ENCODE data around the gene ZGPAT.

The ZGPAT gene

DNA sequence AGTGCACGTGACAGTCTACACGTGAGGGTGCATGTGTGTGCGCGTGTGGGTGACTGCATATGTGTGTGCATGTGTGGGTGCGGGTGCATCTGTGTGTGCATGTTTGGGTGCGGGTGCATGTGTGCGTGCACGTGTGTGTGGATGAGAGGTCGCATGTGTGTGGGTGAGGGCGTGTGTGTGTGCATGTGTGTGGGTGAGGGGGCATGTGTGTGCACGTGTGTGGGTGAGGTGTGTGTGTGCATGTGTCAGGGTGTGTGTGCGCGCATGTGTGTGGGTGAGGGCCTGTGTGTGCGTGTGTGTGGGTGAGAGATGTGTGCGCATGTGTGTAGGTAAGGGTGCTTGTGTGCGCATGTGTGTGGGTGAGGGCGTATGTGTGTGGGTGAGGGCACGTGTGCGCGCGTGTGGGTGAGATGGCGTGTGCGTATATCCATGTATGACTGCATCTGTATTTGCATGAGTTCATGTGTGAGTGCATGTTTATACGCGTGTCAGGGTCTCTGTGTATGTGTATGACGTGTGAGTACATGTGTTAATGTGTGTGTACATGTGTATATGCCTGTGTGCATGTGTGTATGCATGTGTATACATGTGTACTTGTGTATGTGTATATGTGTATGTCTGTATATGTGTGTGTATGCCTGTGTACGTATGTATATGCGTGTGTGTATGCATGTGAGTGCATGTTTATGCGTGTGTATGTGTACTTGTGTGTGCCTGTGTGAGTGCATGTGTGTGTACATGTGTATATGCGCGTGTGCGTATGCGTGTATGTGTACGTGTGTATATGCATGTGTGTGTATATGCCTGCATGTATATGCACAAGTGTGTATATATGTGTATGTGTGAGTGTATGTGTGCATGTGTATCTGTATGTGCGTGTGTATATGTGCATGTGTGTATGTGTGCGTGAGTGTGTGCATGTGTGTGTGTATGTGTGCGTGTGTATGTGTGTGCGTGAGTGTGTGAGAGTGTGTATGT lies 24.6 kb downstream of the ZGPAT start:
- H3K4me3 ChIP-seq (ENCODE audit: low read depth, low read length), result no peak overlapping the region

GRCh38 chr20:63733117-63733516 lies 25.3 kb downstream of the ZGPAT start:
- no peak overlapping the region for H3K4me3 ChIP-seq (ENCODE audit: low read depth, low read length)

DNA sequence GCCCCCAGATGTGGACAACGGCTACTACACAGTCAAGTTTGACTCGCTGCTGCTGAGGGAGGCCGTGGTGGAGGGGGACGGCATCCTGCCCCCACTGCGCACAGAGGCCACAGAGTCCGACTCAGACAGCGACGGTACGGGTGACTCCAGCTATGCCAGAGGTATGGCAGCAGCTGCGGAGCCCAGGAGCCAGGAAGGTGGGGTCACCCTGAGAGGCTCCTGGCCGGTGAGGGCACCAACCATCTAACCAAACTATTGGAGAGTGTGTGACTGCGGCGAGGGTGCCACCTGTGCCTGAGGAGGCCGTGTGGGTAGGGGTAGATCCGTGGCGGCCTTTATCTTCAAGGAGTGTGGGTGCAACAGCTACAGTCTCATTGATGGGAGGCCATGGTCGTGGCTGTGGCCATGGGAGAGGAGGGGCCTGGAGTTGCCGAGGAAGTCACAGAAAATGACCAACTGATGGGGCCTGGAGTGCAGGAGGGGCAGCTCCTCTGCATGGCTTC lies 25.8 kb downstream of the ZGPAT start:
- no peak overlapping the region for H3K4me3 ChIP-seq (ENCODE audit: low read depth, low read length)

DNA sequence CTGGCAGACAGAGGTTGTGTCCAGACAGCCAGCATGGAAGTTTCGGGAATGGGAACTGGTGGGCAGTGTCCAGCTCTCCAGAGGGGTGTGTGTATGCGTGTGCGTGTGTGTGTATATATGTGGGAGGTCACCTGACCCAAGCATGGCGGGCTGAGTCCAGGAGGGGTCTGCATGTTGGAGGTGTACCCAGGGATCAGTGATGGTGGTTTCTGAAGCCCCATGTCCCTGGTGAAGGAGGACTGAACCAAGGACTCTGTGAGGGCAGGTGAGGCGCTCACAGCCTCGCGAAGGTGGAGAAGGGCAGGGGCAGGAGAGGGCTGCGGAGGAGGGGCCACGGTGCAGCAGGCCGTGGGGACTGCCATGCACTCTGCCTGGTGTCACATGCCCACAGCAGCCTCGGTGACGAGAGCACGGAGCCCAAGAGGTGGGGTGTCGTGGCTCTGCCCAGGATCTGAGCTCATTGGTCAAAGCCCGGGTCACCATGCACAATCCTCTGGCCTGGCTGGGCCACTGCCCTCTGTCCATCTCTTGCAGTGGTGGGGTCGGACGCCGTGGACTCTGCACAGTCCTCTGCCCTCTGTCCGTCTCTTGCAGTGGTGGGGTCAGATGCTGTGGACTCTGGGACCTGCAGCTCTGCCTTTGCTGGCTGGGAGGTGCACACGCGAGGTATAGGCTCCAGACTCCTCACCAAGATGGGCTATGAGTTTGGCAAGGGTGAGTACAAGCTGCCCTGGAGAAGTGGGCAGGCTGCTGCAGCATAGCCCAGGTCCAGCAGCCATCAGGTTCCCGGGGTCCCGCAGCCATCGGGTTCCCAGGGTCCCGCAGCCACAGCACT lies 26.5 kb downstream of the ZGPAT start:
- H3K4me3 ChIP-seq (ENCODE audit: low read depth, low read length), result no peak overlapping the region

DNA sequence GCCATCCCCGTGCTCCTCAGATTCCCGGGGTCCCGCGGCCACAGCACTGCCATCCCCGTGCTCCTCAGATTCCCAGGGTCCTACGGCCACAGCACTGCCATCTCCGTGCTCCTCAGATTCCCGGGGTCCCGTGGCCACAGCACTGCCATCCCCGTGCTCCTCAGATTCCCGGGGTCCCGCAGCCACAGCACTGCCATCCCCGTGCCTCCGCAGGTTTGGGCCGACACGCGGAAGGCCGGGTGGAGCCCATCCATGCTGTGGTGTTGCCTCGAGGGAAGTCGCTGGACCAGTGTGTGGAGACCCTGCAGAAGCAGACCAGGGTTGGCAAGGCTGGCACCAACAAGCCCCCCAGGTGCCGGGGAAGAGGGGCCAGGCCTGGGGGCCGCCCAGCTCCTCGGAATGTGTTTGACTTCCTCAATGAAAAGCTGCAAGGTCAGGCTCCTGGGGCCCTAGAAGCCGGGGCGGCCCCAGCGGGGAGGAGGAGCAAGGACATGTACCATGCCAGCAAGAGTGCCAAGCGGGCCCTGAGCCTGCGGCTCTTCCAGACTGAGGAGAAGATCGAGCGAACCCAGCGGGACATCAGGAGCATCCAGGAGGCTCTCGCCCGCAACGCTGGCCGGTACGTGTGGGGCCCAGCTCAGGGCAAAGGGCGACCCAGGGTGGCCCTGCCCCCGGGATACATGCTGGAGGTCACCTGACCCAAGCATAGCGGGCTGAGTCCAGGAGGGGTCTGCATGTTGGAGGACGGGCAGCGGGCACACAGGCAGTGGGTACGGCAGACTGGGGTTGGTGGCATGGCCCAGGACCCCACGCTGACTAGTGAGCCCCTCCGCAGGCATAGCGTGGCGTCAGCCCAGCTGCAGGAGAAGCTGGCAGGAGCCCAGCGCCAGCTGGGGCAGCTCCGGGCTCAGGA lies 27.4 kb downstream of the ZGPAT start:
- H3K4me3 ChIP-seq (ENCODE audit: low read depth, low read length), result no peak overlapping the region

DNA sequence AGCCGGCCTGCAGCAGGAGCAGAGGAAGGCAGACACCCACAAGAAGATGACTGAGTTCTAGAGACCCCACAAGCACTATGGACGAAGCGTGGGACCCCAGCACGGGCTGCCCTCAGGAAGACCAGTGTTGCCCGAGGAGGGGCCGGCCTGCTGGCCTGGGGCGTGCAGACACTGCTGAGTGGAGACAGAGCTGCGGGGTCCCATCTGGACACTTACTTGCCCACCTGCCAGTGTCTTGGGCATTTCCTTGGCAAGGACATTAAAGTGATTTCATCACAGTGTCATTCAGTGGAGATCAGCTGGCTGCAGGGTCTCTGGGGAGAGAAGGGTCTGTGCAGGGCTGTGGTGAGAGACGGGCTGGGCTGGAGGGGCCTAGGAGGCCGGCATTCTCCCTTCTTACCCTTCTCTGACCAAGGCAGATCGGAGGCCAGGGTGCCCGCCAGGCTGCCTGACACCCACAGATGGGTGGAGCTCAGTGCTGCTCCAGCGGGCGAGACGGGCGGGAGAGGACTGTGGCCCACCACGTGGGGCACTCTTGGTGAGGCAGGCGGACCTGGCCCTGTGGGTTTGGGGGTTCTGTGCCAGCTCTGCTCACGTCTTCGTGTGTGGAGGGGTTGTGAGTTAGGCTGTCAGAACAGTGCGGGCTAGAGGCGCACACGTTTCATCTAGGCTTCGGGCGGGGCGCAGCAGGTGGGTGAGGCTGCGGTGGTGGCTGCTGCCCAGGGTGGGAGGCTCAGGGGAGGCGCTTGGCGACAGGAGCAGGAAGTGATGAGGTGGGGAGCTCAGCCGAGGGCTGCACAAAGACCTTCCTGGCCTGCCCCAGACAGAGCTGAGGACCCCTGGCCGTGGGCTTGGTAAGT lies 28.2 kb downstream of the ZGPAT start, which contains the start of gene LIME1:
TSS of gene LIME1 (plus strand) at position 806 of the 860 bp plus-strand sequence. CDS start 886 bp downstream, outside the sequence.
- H3K4me3 ChIP-seq (ENCODE audit: low read depth, low read length), result peak within 1 kb of the TSS; percentile 20

DNA sequence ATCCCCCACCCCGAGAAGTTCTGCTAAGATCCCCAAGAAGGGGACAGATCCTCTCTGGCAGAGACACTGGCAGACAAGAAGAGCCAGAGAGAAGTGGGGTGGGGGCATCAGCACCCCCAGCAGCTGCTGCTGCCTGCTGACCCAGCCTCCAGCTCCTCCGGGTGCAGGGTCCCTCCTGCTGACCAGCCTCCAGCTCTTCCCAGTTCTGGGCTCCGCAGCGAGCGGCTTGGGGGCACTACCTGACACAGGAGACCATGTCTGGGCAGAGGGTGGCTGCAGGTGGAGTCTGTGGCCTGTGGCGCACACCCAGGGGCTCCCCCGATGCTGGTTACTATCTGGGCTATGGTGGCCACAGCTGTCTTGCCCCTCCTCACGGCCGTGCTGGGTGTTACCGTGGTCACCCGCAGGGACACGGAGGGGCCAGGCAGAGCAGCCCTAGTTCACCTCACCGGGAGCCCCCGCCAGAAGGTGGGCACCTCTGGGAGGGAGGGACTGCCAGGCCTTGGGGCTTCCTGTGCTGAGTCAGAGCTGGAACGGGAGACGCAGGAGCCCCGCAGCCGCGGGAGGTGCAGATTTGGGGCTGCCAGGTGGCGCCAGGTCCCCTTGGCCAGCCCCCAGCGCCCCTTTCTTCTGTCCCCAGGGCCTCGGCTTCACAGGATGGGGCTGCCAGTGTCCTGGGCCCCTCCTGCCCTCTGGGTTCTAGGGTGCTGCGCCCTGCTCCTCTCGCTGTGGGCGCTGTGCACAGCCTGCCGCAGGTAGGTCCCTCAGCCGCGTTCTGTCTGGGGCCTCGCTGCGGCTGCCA lies 29.3 kb downstream of the ZGPAT start:
- peak overlapping the region; percentile 20 for H3K4me3 ChIP-seq (ENCODE audit: low read depth, low read length)

- peak overlapping the region; percentile 20 for H3K4me3 ChIP-seq (ENCODE audit: low read depth, low read length)
Measured at GRCh38 chr20:63737695-63737944, 29.8 kb downstream of the ZGPAT start.

DNA sequence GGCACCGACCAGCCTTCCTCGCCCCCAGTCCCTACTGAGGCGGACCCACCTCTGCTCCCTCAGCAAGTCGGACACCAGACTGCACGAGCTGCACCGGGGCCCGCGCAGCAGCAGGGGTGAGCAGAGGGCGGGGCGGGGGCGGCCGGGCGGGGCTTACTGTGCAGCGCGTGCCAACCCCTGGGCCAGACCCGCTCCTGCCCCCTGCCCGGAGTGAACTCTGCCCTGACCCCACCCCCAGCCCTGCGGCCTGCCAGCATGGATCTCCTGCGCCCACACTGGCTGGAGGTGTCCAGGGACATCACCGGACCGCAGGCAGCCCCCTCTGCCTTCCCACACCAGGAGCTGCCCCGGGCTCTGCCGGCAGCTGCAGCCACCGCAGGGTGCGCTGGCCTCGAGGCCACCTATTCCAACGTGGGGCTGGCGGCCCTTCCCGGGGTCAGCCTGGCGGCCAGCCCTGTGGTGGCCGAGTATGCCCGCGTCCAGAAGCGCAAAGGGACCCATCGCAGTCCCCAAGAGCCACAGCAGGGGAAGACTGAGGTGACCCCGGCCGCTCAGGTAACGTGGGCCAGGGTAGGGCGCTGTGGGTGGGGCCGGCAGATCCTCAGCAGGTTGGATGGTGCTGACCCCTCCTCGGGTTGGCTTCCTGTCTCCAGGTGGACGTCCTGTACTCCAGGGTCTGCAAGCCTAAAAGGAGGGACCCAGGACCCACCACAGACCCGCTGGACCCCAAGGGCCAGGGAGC lies 30.3 kb downstream of the ZGPAT start:
- H3K4me3 ChIP-seq (ENCODE audit: low read depth, low read length), result no peak overlapping the region

GRCh38 chr20:63738687-63739129 lies 30.9 kb downstream of the ZGPAT start:
- H3K4me3 ChIP-seq (ENCODE audit: low read depth, low read length), result no peak overlapping the region

- peak within 1 kb of the TSS; percentile 63 for H3K4me3 ChIP-seq (ENCODE audit: low read depth, low read length)
Measured at GRCh38 chr20:63739130-63740069, 31.6 kb downstream of the ZGPAT start, which contains the start of gene SLC2A4RG. TSS of gene SLC2A4RG (plus strand) at chr20:63739776. CDS start at chr20:63739913, 137 bp downstream.

- peak overlapping the region; percentile 63 for H3K4me3 ChIP-seq (ENCODE audit: low read depth, low read length)
Measured at GRCh38 chr20:63740070-63740626, 32.3 kb downstream of the ZGPAT start.

- peak overlapping the region; percentile 63 for H3K4me3 ChIP-seq (ENCODE audit: low read depth, low read length)
Measured at GRCh38 chr20:63740627-63741353, 33.0 kb downstream of the ZGPAT start.

GRCh38 chr20:63741354-63741675 lies 33.5 kb downstream of the ZGPAT start:
- no peak overlapping the region for H3K4me3 ChIP-seq (ENCODE audit: low read depth, low read length)

- no peak overlapping the region for H3K4me3 ChIP-seq (ENCODE audit: low read depth, low read length)
Measured at GRCh38 chr20:63741676-63742380, 34.0 kb downstream of the ZGPAT start.

All from iPS-11a (cell line).